22Rv1 (cell line): ENCODE measurements around the gene NR1I3.

Source experiments
- CTCF ChIP-seq: fragments of 450-650 bp; IDR thresholded peaks from 2 replicates; pipeline ENCODE4 v1.5.1; 2017; ENCODE audit warnings: mild to moderate bottlenecking
- ZFX ChIP-seq: fragments of 450-650 bp; IDR thresholded peaks from 2 replicates; pipeline ENCODE4 v1.6.1; 2017; ENCODE audit warnings: antibody characterized with exemption, borderline replicate concordance

- TF ChIP-seq CTCF (no peak), ZFX (no peak)
Measured at GRCh38 chr1:161266202-161266601, 28.2 kb upstream of the NR1I3 start.
